ENCODE results near the gene CAMSAP3.

The CAMSAP3 gene

DNA sequence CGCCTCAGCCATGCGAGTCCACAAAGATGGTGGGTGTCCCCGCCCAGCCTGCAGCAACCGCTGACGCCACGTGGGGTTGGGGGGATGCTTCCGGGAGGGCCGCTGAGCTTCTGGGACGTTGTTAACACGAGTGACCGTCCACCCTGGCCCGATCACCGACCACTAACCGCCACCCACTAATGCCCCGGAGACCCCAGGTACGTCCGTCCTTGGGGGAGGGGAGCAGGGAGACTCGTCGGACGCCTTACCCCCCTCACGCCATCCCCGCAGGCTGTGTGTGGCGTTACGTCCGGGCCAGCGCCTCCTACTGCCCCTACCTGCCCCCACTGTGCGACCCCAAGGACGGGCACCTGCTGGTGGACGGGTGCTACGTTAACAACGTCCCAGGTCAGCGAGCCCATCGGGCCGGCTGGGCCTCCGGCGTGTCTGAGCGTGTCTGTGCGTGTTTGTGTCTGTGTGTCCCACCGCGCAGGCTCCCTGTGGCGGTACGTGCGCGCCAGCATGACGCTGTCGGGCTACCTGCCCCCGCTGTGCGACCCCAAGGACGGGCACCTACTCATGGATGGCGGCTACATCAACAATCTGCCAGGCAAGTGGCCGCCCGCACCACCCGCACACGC is 38.9 kb upstream of the CAMSAP3 start:
- no peak overlapping the region for H2AFZ ChIP-seq (ENCODE audit: low read depth, low read length)
- no peaks in the 10 kb centered on the region for H3K79me2 ChIP-seq (ENCODE audit: insufficient read depth, low read length)
- ATAC-seq (ENCODE audit: insufficient read depth, low read depth): no peak
- H3K36me3 ChIP-seq (ENCODE audit: insufficient read depth, low read length): peaks cover 38% of the 10 kb centered on the region
- no peak for DNase-seq
- H3K9me3 ChIP-seq (ENCODE audit: insufficient read depth, low read length, severe bottlenecking): no peaks in the 10 kb centered on the region
- no peaks in the 10 kb centered on the region for H3K4me1 ChIP-seq (ENCODE audit: insufficient read depth, low read length)
- no peaks in the 10 kb centered on the region for H3K27me3 ChIP-seq (ENCODE audit: insufficient read depth, low read length, poor library complexity)
- TF ChIP-seq EZH2 (IDR thresholded peaks at IDR 0.05; ENCODE audit: borderline replicate concordance, low read depth, low read length, severe bottlenecking): no peak
- TF ChIP-seq, protein P1, sequence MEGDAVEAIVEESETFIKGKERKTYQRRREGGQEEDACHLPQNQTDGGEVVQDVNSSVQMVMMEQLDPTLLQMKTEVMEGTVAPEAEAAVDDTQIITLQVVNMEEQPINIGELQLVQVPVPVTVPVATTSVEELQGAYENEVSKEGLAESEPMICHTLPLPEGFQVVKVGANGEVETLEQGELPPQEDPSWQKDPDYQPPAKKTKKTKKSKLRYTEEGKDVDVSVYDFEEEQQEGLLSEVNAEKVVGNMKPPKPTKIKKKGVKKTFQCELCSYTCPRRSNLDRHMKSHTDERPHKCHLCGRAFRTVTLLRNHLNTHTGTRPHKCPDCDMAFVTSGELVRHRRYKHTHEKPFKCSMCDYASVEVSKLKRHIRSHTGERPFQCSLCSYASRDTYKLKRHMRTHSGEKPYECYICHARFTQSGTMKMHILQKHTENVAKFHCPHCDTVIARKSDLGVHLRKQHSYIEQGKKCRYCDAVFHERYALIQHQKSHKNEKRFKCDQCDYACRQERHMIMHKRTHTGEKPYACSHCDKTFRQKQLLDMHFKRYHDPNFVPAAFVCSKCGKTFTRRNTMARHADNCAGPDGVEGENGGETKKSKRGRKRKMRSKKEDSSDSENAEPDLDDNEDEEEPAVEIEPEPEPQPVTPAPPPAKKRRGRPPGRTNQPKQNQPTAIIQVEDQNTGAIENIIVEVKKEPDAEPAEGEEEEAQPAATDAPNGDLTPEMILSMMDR (IDR thresholded peaks at IDR 0.05; ENCODE audit: borderline replicate concordance, extremely low read depth, low read length, poor library complexity, severe bottlenecking): no peak
- H3K27ac ChIP-seq (ENCODE audit: low read length): no peak overlapping the region
- H4K20me1 ChIP-seq (ENCODE audit: insufficient read depth, low read length): no peaks in the 10 kb centered on the region; the same call in 1 of the 2 replicates
- H3K4me3 ChIP-seq (ENCODE audit: low read depth in 1 of 2, low read length in 2 of 2): no peak overlapping the region
- H3K9ac ChIP-seq (ENCODE audit: low read depth, low read length): no peak overlapping the region
- no peak overlapping the region for H3K4me2 ChIP-seq (ENCODE audit: insufficient read depth, low read length)

DNA sequence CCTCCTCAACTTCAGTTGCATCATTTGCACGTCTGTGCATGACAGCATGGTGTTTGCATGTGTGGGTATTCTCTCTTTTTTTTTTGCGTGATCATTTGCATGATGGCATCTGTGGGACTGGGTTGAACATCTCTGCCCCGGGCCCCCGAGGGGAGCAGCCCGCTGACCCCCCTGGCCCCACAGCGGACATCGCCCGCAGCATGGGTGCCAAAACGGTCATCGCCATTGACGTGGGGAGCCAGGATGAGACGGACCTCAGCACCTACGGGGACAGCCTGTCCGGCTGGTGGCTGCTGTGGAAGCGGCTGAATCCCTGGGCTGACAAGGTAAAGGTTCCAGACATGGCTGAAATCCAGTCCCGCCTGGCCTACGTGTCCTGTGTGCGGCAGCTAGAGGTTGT is 37.0 kb upstream of the CAMSAP3 start:
- Histone ChIP-seq H3K4me2 (ENCODE audit: insufficient read depth, low read length) (no peak overlapping the region), H3K4me1 (ENCODE audit: insufficient read depth, low read length) (no peaks in the 10 kb centered on the region), H3K79me2 (ENCODE audit: insufficient read depth, low read length) (no peaks in the 10 kb centered on the region), H3K27ac (ENCODE audit: low read length) (no peak overlapping the region), H2AFZ (ENCODE audit: low read depth, low read length) (no peak overlapping the region), H4K20me1 (ENCODE audit: insufficient read depth, low read length) (no peaks in the 10 kb centered on the region; the same call in 1 of the 2 replicates), H3K4me3 (ENCODE audit: low read depth in 1 of 2, low read length in 2 of 2) (no peak overlapping the region), H3K9ac (ENCODE audit: low read depth, low read length) (no peak overlapping the region), H3K9me3 (ENCODE audit: insufficient read depth, low read length, severe bottlenecking) (no peaks in the 10 kb centered on the region), H3K36me3 (ENCODE audit: insufficient read depth, low read length) (peaks cover 38% of the 10 kb centered on the region), H3K27me3 (ENCODE audit: insufficient read depth, low read length, poor library complexity) (no peaks in the 10 kb centered on the region)
- TF ChIP-seq, protein P1 (IDR thresholded peaks at IDR 0.05; ENCODE audit: borderline replicate concordance, extremely low read depth, low read length, poor library complexity, severe bottlenecking): no peak
- TF ChIP-seq EZH2 (IDR thresholded peaks at IDR 0.05; ENCODE audit: borderline replicate concordance, low read depth, low read length, severe bottlenecking): no peak
- ATAC-seq (ENCODE audit: insufficient read depth, low read depth) (no peak), DNase-seq (no peak)

GRCh38 chr19:7559102-7559501 is 36.6 kb upstream of the CAMSAP3 start:
- H3K4me2 ChIP-seq (ENCODE audit: insufficient read depth, low read length): no peak overlapping the region
- H3K4me3 ChIP-seq (ENCODE audit: low read depth in 1 of 2, low read length in 2 of 2): no peak overlapping the region
- H3K9ac ChIP-seq (ENCODE audit: low read depth, low read length): no peak overlapping the region
- DNase-seq: no peak
- H3K9me3 ChIP-seq (ENCODE audit: insufficient read depth, low read length, severe bottlenecking): no peaks in the 10 kb centered on the region
- H4K20me1 ChIP-seq (ENCODE audit: insufficient read depth, low read length): no peaks in the 10 kb centered on the region; the same call in 1 of the 2 replicates
- TF ChIP-seq, protein P1 (IDR thresholded peaks at IDR 0.05; ENCODE audit: borderline replicate concordance, extremely low read depth, low read length, poor library complexity, severe bottlenecking): no peak
- no peak for TF ChIP-seq EZH2 (IDR thresholded peaks at IDR 0.05; ENCODE audit: borderline replicate concordance, low read depth, low read length, severe bottlenecking)
- H3K27me3 ChIP-seq (ENCODE audit: insufficient read depth, low read length, poor library complexity): no peaks in the 10 kb centered on the region
- no peaks in the 10 kb centered on the region for H3K4me1 ChIP-seq (ENCODE audit: insufficient read depth, low read length)
- no peak overlapping the region for H3K27ac ChIP-seq (ENCODE audit: low read length)
- peaks cover 38% of the 10 kb centered on the region for H3K36me3 ChIP-seq (ENCODE audit: insufficient read depth, low read length)
- H3K79me2 ChIP-seq (ENCODE audit: insufficient read depth, low read length): no peaks in the 10 kb centered on the region
- ATAC-seq (ENCODE audit: insufficient read depth, low read depth): no peak
- H2AFZ ChIP-seq (ENCODE audit: low read depth, low read length): no peak overlapping the region

Data from DND-41 (cell line).